ENCODE data around the gene OPA3.

GRCh38 chr19:45575216-45575615 is 9.4 kb downstream of the OPA3 start:
- TF ChIP-seq CTCF (IDR thresholded peaks at IDR 0.05) (no peak), POLR2A (IDR thresholded peaks at IDR 0.05) (no peak)
